ENCODE measurements around the gene PPM1H. TPM values are rescaled to one million over a fixed set of nuclear protein-coding genes. Genes with fewer than 3 reads are reported as not detected.
"Not testable (repeated sequence)": the region's sequence is repeated elsewhere in the genome, so short reads cannot be mapped to it uniquely, and the experiment has no call there.

The PPM1H gene
- total RNA-seq, 1 donor from 2014 or later, result 73.4 TPM

DNA sequence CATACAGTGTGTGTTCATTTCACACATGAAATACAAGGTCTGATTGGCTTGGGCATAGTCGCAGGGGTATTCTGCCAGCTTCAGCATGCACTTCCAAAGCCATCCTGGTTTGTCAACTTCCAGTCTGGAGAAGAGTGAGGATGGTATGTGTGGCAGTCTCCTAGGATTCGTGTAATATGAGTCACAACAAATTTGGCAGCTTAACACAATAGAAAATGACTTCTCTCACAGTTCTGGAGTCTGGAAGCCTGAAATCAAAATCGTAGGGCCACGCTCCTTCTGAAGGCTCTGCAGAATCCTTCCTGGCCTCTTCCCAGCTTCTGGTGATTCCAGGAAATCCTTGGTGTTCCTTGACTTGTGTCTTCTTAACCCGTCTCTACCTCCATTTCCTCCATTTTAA lies 167.5 kb downstream of the PPM1H start:
- DNase-seq (ENCODE audit: low spot score), result no peak

- no peak for DNase-seq (ENCODE audit: low spot score)
These were observed 168.5 kb downstream of the PPM1H start for GRCh38 chr12:62766496-62766895.

DNA sequence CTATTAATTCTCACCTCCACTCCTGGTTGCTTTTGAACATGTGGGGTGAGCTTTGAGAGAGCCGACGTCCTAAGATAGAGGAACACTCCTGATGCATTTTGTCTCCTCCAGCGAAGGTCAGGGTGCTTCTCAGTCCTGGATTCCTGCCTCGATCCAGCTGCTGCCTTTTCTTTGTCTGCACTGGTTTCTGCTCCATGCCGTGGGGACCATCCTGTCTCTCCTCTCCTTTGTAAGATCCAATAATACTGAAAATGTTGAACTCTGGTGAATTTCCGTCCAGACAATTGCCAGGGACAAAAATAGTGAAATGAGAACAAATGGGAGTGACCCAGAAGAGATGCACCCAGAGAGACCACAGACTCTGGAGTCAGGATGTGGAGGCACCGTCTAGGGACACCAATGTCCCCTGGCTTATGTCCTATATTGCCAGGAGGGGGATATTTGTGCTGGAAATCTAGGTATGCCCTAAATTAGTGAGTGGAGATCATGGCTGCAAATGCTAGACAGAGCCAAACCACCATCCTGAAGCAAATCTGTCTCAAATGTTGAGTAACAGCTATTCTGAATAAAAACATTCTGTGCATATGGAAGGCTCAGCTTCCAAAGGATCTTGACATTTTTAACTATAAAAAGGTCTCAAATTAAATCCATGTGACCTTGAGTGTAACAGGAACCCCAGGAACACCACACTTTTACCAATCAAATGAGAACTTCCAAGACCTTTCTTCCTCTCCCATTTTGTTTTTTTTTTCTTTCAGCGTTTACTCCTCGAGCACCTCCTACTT lies 170.9 kb downstream of the PPM1H start:
- DNase-seq (ENCODE audit: low spot score), result no peak

DNA sequence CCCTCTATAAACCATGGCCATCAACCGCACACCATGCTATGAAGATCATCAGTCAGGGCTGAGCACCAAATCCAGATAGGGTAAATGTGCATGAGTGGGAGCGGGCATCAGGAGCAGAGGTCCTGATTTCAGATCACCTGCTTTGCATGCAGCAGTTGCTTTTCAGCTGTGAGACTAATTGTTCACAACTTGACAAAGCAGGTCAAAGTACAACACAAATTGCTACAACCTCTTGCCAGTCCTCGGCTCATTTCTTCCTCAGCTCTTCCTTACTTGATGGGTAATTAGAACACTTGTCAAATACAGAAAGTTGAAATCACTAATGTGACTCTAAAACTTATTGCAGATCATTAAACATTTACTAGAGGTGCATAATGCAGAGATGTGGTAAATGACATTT lies 171.6 kb downstream of the PPM1H start:
- no peak for DNase-seq (ENCODE audit: low spot score)

- DNase-seq (ENCODE audit: low spot score), result no peak
These were observed 172.3 kb downstream of the PPM1H start for GRCh38 chr12:62762645-62763044.

GRCh38 chr12:62761658-62762057 lies 173.3 kb downstream of the PPM1H start:
- DNase-seq (ENCODE audit: low spot score), result no peak

DNA sequence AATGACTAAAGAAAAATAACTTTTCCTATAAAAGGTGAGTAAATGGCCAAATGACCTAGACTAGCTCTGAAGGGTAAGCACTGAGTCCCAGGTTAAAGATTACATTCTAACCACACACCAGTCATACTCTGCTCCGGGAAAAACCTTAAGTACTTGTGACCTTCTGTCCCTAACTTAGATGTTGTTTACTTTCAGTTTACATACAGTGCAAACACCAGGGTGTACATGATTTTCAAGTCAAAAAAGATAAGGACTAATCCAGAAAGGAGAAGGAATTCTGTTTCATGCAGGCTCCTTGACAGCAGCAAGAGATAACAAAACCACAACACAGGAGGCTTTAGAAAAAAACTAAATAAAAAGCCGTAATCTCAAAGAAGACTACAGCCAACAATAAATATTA lies 174.2 kb downstream of the PPM1H start:
- no peak for DNase-seq (ENCODE audit: low spot score)

- DNase-seq (ENCODE audit: low spot score), result not testable (repeated sequence)
These were observed 174.6 kb downstream of the PPM1H start for GRCh38 chr12:62760341-62760740.

- no peak for DNase-seq (ENCODE audit: low spot score)
These were observed 176.7 kb downstream of the PPM1H start for GRCh38 chr12:62758216-62758615.

DNA sequence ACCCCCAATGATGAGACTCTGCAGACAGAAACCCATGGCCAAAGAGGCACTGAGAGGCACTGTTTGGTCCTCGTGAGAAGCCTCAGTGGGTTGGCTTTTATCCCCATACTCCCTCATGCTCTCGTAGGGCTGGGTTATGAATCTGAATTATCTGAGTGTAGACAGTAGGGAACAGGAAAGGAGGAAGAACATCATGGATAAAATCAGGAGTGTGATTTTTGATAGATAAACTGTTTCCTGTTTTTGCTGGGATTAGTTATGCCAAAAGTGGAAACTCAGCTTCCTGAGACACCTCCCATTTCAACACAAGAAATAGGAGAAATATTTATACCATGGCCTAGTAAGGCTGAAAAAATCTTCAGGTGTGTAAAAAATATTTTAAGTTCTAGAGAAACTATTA lies 177.9 kb downstream of the PPM1H start:
- no peak for DNase-seq (ENCODE audit: low spot score)

GRCh38 chr12:62754706-62755105 lies 180.2 kb downstream of the PPM1H start:
- DNase-seq (ENCODE audit: low spot score), result no peak

DNA sequence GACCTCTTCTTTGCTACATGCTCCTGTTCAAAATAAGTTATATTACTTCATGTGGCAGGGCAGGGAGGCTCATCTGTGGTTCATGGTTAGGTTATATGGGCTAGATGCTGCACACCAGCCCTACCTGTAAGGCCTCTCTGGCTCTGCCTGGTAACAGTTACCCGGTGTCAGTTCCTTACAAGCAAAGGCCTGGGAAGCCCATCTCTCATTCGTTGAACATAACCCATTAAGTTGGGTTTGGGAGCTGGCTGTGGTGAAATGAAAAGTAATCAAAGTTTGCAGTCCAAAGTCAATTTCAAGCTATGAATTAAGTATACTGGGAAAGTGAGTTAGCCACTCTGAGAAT lies 183.2 kb downstream of the PPM1H start:
- DNase-seq (ENCODE audit: low spot score), result no peak

- DNase-seq (ENCODE audit: low spot score), result no peak
These were observed 183.8 kb downstream of the PPM1H start for GRCh38 chr12:62750941-62751809.

GRCh38 chr12:62749586-62749985 lies 185.4 kb downstream of the PPM1H start:
- DNase-seq (ENCODE audit: low spot score), result no peak

DNA sequence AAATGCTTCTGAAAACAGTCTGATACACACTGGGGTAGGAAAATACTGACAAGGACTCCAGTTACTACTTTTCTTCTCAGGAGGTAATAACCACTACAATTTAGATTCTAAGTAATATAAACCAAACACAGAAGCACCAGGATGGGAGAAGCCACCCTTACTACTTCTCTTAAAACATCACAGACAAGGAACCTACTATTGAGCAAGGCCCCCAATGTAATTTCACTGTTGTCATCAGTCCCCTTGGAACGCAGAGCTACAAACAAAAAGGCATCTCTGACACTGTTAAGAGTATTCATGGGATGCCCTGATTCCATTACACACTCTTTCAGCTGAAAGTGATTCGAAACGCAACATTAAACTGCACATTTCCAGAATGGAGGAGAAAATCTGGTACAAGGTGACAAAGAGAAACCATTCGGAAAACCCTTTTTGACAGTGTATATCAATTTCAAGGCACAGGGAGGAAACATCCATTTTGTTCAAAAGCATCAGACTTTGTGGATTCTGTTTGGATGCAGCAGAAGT lies 185.9 kb downstream of the PPM1H start:
- DNase-seq (ENCODE audit: low spot score), result no peak

DNA sequence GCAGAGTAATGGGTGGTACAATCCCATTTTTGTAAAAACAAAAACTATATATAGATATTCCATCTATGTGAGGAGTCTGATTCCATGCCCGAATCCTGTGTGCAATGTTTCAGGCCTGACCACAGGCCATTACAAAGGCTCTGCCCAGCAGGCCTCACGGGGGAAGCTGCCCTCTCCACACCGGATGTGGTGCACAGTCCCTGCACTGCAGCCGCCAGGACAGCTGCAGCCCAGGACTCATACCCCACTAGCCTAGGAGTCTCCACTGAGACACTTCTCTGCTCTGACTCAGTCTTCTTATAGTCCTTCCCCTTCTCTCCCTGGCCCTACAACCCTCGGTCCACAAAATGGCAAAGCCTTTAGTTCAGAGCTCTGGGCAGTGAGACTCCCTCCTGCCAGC lies 190.4 kb downstream of the PPM1H start:
- no peak for DNase-seq (ENCODE audit: low spot score)

- DNase-seq (ENCODE audit: low spot score), result no peak
These were observed 195.5 kb downstream of the PPM1H start for GRCh38 chr12:62739266-62740015.

DNA sequence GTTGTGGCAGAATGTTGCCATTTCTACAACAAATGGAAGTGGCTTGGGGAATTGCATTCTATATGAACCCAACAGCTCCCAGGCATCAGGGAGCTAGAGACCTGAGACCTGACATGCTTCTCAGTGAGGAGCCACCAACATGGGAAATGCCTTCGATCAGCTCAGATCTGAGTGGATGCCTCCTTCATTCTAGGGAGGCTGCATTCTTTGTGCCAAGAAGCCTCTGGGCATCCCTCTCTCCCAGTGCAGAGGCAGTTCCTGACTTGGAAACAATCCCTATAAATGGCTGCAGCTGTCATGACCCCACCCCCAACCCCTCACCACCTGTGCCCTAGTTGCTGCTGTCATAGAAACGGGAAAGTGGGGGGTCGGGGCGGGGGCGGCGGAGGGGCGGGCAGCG lies 196.3 kb downstream of the PPM1H start:
- no peak for DNase-seq (ENCODE audit: low spot score)

- DNase-seq (ENCODE audit: low spot score), result no peak
These were observed 196.8 kb downstream of the PPM1H start for GRCh38 chr12:62738105-62738504.

DNA sequence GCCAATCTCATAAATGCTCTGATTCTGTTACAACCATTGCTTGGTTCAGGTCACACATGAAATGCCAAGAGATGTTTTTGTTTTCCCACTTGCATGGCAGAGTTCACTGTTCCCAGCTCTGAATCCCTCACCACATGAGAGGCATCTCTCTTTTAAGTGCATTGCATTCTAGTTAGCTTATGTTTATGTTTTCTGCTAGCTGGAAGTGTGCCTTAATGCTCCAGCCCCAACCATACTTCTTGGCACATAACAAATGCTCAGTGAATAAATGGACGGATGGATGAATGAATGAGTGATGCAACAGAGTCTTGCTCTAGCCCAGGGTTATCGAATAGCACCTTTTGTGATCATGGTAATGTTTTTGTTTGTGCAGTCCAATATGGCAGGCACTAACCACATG lies 197.3 kb downstream of the PPM1H start:
- no peak for DNase-seq (ENCODE audit: low spot score)

GRCh38 chr12:62737188-62737587 lies 197.8 kb downstream of the PPM1H start:
- no peak for DNase-seq (ENCODE audit: low spot score)

GRCh38 chr12:62736596-62736995 lies 198.4 kb downstream of the PPM1H start:
- no peak for DNase-seq (ENCODE audit: low spot score)

Measured in mucosa of gallbladder (tissue), 1 donor.